D341Med (cell line): ENCODE results near the gene RASSF8.
A peak's percentile ranks its signal among the peaks of the same experiment; 100 is the strongest.

Source experiments
- DNase-seq: peaks from one replicate; pipeline ENCODE4 v3.0.0; 2012; ENCODE audit warnings: low spot score

Gene RASSF8

DNA sequence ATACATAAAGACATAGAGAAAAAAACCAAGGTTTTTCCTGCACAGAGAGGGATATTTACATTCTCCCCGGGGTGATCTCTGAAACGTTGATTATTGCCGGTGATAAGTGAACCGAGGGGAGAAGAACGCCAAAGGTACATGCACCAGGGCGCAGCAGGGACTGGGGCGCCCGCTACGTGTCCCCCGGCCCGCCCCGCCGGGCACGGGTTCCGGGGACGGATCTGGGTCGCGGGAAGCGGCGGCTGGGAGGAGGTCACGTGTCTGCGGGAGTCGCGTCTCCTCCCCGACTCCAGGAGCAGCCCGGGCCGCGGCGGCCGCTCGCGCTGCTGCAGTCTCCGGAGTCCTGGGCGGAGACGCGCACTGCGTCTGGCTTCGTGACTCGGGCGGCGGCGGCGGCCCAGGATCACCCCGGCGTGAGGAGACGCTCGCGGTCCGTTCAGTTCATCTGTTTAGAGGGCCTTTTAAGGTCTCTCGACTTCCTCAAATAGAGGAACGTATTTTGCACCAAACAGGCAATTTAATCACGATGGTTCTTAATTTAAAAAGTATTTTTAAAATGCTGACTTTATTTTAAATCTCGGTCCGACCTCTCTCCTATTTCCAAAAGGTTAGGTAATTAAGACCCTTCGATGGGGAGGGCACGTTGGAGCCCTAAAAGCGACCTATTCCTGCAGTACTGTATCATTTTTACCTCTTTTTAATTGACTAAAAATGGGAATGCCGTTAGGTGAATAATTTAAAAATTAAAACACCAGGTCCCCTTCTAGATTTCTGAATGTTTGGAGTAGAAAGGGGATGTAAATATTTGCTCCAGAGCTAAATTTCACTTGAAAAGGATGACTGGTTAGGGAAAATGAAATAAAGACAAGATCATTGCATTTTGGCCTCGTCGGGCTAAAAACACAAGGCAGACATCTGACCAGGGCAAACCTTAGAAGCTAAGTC is 168.1 kb downstream of the RASSF8 start:
- peak; percentile 87 for DNase-seq

DNA sequence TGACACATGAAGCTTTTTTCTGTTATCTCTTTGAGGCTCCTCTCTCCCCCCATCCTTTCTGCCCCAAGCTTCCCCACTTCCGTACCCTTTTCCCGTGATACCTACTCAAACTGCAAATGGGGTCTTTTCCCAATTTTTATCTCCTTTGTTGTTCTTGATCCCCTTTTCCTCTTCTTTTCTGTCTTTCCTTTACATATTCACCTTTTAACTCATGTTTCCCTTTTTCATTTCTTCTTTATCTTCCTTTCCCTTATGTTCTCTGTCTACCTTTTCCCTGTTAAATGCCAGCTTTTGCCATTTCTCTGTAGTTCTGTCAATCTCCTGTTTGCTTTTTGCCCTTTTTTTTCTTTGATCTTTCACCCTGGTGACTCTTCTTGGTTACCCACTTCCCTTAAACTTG is 168.9 kb downstream of the RASSF8 start:
- DNase-seq: no peak

DNA sequence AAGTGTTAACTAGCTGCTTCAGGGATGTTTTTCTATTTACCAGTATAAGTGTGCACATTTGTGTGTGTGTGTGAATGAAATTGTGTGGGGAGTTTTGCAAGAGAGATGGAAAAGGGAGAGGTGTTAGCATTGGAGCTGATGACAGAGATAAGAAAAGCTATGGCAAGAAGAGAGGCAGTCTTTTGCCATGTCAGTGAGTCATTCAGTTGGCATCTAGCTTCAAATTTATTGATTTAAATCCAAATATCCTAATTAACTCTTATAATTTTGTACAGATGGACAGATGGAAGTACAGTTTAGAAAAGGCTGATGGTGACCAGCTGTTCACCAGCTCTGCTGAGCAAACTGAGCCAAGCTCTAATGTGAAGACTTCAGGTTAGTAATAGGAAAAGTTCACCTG is 169.7 kb downstream of the RASSF8 start:
- no peak for DNase-seq
